HepG2 (cell line): ENCODE results near the gene ANKRD42. TPM values are rescaled to one million over a fixed set of nuclear protein-coding genes. Genes with fewer than 3 reads are reported as not detected.

ENCODE experiments used
- ARNTL ChIP-seq: sonication (generic); formaldehyde crosslinking; IDR thresholded peaks from 2 replicates; pipeline ENCODE4 v1.4.0; 2020; ENCODE audit warnings: mild to moderate bottlenecking, missing genetic modification reagents
- CCAR2 ChIP-seq: fragments of 200-400 bp; formaldehyde crosslinking; optimal IDR thresholded peaks from 2 replicates; pipeline ENCODE3; 2018; ENCODE audit warnings: low read depth, mild to moderate bottlenecking, low read length, moderate library complexity
- FOXK2 ChIP-seq: fragments of 450-650 bp; IDR thresholded peaks from 2 replicates; pipeline ENCODE4 v1.6.1; 2016
- PHF5A ChIP-seq: IDR thresholded peaks from one replicate; pipeline ENCODE4 v1.6.1; 2018; ENCODE audit warnings: low read depth, missing genetic modification reagents; ENCODE audit not compliant: unreplicated experiment
- SALL1 ChIP-seq: sonication (generic); formaldehyde crosslinking; IDR thresholded peaks from 2 replicates; pipeline ENCODE4 v1.8.0; 2022; ENCODE audit warnings: mild to moderate bottlenecking, missing genetic modification reagents
- SP140L ChIP-seq: sonication (generic); formaldehyde crosslinking; IDR thresholded peaks from 2 replicates; pipeline ENCODE4 v1.4.0; 2020; ENCODE audit warnings: missing genetic modification reagents, borderline replicate concordance
- U2AF2 ChIP-seq: fragments of 200-400 bp; formaldehyde crosslinking; IDR thresholded peaks from 2 replicates; pipeline ENCODE4 v1.6.1; 2017; ENCODE audit warnings: low read depth, mild to moderate bottlenecking, low read length
- ZBTB7B ChIP-seq: sonication (generic); formaldehyde crosslinking; IDR thresholded peaks from 2 replicates; pipeline ENCODE4 v1.4.0; 2020; ENCODE audit warnings: missing genetic modification reagents
- ZNF207 ChIP-seq: fragments of 450-650 bp; IDR thresholded peaks from 2 replicates; pipeline ENCODE4 v1.6.1; 2016; ENCODE audit warnings: antibody characterized with exemption, borderline replicate concordance
- polyA plus RNA-seq, 8 experiments: library from polyadenylated mRNA; depleted of rRNA in 3 of 8; stranded (reverse) in 7 of 8; unstranded in 1 of 8; fragments of >200 nt; fragmentation: Illumina TruSeq in 4 of 8; extraction: Trizol in 4 of 8; gene quantifications; 2 replicates each; pipeline versions ENCODE4 v1.2.1 to v1.2.3, GENCODE V29; 2011 to 2016; ENCODE audit warnings: low read depth in 4 of 8, missing spikeins in 1 of 8, mixed read lengths in 1 of 8; ENCODE audit not compliant: insufficient read depth in 1 of 8
- total RNA-seq, 5 experiments: library from RNA; depleted of rRNA; stranded (reverse); fragments of >200 nt; fragmentation: Illumina TruSeq; extraction: Trizol; gene quantifications; 2 replicates each; pipeline ENCODE4 v1.2.3, GENCODE V29; 2016; ENCODE audit warnings: low read depth in 1 of 5
- TF ChIP-seq, protein P1 (sequence below), 2 experiments: sonication (generic) in 1 of 2; formaldehyde crosslinking in 1 of 2; IDR thresholded peaks; 2 replicates each; pipeline versions ENCODE4 v1.6.1 to v1.9.0; 2014 to 2022; ENCODE audit warnings: antibody characterized with exemption in 1 of 2, borderline replicate concordance in 1 of 2, inconsistent platforms in 1 of 2, low read depth in 1 of 2, missing genetic modification reagents in 1 of 2
- TF ChIP-seq, protein P2 (sequence below): sonication (generic); formaldehyde crosslinking; IDR thresholded peaks from 2 replicates; pipeline ENCODE4 v1.5.1; 2020; ENCODE audit warnings: missing genetic modification reagents, mild to moderate bottlenecking, borderline replicate concordance
- TF ChIP-seq, protein P3 (sequence below): sonication (generic); formaldehyde crosslinking; conservative IDR thresholded peaks from 2 replicates; pipeline ENCODE4 v1.4.0; 2020; ENCODE audit warnings: missing genetic modification reagents
- TF ChIP-seq, protein P4 (sequence below): sonication (generic); formaldehyde crosslinking; IDR thresholded peaks from 2 replicates; pipeline ENCODE4 v1.9.0; 2021; ENCODE audit warnings: missing genetic modification reagents, mild to moderate bottlenecking, borderline replicate concordance
- TF ChIP-seq, protein P5 (sequence below): IDR thresholded peaks from 2 replicates; pipeline ENCODE4 v1.6.1; 2016; ENCODE audit warnings: mild to moderate bottlenecking
- TF ChIP-seq, protein P6 (sequence below): IDR thresholded peaks from 2 replicates; pipeline ENCODE4 v1.6.1; 2016; ENCODE audit warnings: missing genetic modification reagents, missing compliant biosample characterization

ANKRD42 gene
- total and polyA plus RNA-seq, 2 of the 13 experiments (the other 11 are each of a cell fraction or from before 2014, with no cell fraction given): 2.2 to 3.7 TPM

DNA sequence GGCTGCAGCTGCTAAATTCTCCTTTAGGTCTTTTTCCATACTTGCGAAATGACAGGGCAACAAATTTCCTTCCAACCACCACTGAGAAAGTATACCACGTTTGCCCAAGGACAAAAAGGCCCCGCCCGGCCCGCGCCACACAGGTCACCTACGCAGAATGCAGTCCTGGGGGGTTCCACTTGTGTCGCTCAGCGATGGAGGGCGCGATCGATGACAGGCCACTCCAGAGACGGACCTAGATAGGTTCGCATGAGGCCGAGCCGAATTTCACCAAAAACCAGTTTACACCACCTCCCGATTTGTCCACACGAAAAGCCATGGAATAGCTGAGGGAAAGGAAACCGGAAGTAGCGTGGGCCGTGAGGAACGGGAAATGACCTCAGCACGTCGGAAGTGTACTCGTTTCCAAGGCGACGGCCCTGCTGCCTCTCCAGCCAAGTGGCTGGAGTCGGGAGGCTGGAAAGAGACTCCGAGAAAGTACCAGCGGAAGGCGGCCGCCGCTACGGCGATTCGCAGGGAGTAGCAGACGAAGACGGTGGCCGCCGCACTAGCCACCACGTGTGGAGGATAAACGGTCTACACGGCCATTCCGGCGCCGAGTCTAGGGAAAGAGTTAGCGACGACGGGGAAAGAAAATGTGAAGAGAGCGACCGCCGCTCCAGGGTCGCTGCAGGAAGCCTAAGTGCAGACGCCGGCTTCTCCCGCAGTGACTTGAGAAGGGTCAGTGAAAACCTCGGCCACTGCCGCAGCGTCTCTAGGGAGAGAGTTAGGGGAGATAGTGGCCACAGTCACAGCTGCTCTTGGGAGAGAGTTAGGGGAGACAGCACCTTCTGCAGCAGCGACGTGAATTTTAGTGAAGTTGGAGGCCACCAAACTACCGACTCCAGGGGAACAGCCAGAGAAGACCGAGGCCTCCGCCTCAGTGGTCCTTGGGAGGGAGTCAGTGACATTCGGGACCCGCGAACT is at the start of gene ANKRD42 (continued):
- TF ChIP-seq, protein P1, sequence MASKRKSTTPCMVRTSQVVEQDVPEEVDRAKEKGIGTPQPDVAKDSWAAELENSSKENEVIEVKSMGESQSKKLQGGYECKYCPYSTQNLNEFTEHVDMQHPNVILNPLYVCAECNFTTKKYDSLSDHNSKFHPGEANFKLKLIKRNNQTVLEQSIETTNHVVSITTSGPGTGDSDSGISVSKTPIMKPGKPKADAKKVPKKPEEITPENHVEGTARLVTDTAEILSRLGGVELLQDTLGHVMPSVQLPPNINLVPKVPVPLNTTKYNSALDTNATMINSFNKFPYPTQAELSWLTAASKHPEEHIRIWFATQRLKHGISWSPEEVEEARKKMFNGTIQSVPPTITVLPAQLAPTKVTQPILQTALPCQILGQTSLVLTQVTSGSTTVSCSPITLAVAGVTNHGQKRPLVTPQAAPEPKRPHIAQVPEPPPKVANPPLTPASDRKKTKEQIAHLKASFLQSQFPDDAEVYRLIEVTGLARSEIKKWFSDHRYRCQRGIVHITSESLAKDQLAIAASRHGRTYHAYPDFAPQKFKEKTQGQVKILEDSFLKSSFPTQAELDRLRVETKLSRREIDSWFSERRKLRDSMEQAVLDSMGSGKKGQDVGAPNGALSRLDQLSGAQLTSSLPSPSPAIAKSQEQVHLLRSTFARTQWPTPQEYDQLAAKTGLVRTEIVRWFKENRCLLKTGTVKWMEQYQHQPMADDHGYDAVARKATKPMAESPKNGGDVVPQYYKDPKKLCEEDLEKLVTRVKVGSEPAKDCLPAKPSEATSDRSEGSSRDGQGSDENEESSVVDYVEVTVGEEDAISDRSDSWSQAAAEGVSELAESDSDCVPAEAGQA (IDR thresholded peaks at IDR 0.05; ENCODE audit: low read depth): 0 out of 2 replicates have a peak, but pooled peaks have one; percentile 25
- TF ChIP-seq, protein P1 (CRISPR knock-in tag; IDR thresholded peaks at IDR 0.05; ENCODE audit: borderline replicate concordance): no peak
- TF ChIP-seq, protein P2, sequence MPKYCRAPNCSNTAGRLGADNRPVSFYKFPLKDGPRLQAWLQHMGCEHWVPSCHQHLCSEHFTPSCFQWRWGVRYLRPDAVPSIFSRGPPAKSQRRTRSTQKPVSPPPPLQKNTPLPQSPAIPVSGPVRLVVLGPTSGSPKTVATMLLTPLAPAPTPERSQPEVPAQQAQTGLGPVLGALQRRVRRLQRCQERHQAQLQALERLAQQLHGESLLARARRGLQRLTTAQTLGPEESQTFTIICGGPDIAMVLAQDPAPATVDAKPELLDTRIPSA (CRISPR knock-in tag): no peak
- no peak for TF ChIP-seq ZNF207
- TF ChIP-seq, protein P3, sequence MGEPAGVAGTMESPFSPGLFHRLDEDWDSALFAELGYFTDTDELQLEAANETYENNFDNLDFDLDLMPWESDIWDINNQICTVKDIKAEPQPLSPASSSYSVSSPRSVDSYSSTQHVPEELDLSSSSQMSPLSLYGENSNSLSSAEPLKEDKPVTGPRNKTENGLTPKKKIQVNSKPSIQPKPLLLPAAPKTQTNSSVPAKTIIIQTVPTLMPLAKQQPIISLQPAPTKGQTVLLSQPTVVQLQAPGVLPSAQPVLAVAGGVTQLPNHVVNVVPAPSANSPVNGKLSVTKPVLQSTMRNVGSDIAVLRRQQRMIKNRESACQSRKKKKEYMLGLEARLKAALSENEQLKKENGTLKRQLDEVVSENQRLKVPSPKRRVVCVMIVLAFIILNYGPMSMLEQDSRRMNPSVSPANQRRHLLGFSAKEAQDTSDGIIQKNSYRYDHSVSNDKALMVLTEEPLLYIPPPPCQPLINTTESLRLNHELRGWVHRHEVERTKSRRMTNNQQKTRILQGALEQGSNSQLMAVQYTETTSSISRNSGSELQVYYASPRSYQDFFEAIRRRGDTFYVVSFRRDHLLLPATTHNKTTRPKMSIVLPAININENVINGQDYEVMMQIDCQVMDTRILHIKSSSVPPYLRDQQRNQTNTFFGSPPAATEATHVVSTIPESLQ (CRISPR knock-in tag): no peak
- TF ChIP-seq, protein P4, sequence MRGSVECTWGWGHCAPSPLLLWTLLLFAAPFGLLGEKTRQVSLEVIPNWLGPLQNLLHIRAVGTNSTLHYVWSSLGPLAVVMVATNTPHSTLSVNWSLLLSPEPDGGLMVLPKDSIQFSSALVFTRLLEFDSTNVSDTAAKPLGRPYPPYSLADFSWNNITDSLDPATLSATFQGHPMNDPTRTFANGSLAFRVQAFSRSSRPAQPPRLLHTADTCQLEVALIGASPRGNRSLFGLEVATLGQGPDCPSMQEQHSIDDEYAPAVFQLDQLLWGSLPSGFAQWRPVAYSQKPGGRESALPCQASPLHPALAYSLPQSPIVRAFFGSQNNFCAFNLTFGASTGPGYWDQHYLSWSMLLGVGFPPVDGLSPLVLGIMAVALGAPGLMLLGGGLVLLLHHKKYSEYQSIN: no peak
- TF ChIP-seq, protein P5, sequence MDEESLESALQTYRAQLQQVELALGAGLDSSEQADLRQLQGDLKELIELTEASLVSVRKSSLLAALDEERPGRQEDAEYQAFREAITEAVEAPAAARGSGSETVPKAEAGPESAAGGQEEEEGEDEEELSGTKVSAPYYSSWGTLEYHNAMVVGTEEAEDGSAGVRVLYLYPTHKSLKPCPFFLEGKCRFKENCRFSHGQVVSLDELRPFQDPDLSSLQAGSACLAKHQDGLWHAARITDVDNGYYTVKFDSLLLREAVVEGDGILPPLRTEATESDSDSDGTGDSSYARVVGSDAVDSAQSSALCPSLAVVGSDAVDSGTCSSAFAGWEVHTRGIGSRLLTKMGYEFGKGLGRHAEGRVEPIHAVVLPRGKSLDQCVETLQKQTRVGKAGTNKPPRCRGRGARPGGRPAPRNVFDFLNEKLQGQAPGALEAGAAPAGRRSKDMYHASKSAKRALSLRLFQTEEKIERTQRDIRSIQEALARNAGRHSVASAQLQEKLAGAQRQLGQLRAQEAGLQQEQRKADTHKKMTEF (CRISPR knock-in tag): peak; percentile 42; the same call in 1 of the 2 replicates
- TF ChIP-seq SP140L (CRISPR knock-in tag): no peak
- TF ChIP-seq ARNTL (CRISPR knock-in tag): no peak
- no peak for TF ChIP-seq ZBTB7B (CRISPR knock-in tag)
- TF ChIP-seq SALL1 (CRISPR knock-in tag): peak; percentile 44; the same call in 1 of the 2 replicates
- 0 out of 2 replicates have a peak, but pooled peaks have one; percentile 65 for TF ChIP-seq U2AF2
- TF ChIP-seq, protein P6, sequence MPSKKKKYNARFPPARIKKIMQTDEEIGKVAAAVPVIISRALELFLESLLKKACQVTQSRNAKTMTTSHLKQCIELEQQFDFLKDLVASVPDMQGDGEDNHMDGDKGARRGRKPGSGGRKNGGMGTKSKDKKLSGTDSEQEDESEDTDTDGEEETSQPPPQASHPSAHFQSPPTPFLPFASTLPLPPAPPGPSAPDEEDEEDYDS (CRISPR knock-in tag): peak; percentile 64
- peak; percentile 90 for TF ChIP-seq PHF5A (CRISPR knock-in tag)
- TF ChIP-seq CCAR2: no peak
- 0 out of 2 replicates have a peak, but pooled peaks have one; percentile 55 for TF ChIP-seq FOXK2
